ENCODE data around the gene RGS12.

The RGS12 gene

DNA sequence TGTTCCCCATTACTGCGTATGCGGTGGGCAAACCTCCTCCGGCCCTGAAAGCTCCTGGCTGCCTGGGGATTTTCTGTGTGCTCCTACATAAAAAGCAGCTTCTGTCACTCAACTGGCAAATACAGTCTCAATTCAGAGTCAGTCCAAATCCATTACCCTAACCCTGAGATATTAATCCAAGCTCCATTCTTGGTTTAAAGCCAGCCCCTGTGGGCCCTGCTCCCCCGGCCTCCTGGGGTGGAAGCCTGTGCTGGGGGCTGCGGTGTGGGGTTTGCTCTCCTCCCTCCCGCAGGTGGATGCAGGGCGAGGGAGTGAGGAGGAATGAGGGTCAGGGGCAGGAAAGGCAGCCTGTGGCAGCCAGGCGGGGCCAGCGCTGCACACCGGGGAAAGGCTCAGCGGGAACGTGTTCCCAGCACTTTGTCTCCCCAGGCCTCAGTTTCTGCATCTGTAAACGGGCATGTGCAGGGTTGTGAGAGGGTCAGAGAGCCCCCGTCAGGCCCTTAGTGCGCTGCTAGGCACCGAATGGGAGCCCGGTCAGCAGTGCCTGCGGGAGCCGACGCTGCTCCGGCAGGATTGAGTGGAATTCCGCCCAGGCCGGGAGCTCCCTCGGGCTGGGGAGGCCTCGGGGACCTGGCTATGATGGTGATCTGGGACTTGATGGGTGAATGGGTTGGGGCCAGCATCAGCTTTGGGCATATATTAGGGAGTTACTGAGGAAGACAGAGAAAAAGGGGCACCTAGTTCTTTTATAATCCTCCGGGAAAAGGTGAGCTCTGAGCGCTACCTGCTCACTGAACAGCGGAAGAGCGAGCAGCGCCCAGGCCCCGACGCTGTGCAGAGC, 6.3 kb upstream of the RGS12 start:
- DNase-seq (ENCODE audit: low spot score): peak; percentile 90
- TF ChIP-seq CTCF (IDR thresholded peaks at IDR 0.05; ENCODE audit: extremely low read depth, missing control alignments): no peak

DNA sequence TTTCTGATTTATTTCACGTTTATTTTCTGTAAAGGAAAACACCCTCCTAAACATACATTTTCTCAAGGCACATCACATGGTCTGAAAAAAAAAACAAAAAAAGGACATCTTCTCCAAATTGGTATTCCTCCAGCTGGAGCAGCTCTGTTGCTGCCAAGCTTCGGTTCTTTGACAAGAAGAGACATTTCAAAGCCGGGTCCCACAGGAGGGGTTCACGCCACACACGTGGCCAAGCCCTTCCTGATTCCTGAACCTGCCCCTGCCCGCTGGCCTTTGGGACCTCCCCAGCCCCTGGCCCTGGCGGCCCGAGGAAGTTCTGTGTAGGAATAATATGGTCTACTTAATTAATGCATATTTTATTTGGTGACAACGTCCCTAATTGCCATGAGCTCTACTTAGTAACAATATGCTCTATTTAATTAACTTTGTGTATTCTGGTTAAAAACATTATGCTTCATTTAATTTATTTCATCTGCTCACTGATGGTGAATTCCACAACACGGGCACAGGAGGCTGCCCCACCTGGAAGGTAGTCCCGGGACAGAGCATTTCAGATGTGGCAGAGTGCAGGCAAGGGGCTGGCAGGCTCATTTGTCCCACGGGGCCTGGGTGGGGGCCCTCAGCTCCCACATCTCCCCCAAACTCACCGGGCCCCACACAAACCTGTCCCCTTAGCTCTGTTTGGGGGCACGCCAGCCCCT, 5.4 kb upstream of the RGS12 start:
- TF ChIP-seq CTCF (IDR thresholded peaks at IDR 0.05; ENCODE audit: extremely low read depth, missing control alignments): no peak
- no peak for DNase-seq (ENCODE audit: low spot score)

DNA sequence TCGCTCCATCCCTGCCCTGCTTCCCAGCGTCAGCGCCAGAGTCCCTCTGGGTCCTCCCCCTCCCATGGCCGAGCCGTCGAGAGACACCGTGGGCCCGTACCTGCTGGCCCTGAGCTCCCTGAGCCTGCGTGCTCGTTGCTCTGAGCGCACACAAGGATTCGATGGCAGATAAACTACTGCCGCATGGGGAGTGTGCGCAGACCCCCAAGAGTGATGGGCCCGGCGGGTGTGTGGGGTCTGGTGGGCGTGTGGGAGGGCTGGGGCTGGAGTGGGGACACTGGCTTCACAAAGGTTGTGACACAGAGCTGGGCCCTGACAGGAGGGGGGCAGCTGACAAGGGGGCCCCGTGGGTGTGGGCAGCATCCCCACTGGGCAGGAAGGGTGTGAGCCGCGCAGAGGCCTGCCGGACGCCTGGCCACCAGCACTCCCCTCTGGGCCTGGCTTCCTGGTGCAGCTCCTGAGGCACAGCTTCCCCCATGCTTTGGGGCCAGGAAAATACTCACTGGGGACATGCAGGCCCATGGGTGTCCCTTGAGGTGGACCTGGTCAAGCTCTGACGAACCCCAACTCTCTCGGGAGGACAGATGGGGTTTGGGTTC, 4.8 kb upstream of the RGS12 start:
- DNase-seq (ENCODE audit: low spot score): no peak
- TF ChIP-seq CTCF (IDR thresholded peaks at IDR 0.05; ENCODE audit: extremely low read depth, missing control alignments): no peak

DNA sequence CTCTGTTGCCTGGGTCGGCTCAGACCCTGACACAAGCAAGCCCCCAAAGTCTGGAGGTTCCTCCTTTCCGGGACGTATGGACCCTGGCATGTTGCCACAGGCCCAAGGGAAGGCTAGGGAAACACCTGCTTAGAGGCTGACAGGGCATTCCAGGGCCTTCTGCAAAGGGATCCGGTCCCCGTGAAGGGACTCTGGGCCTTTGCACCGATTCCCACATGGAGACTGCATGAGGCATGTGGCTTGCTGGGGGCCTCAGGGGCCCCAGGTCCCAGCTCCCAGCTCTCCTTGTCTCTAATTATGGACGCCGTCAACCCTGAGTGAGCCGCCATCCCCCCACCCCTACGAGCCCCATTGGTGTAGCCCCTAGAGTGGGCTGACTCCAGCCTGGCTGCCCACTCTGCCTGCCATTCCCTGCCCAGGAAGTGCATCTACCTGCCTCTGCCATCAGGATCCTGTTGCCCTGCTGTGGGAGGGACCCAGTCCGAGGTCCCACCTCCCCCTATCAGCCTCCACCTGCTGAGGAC, 4.2 kb upstream of the RGS12 start:
- TF ChIP-seq CTCF (IDR thresholded peaks at IDR 0.05; ENCODE audit: extremely low read depth, missing control alignments): no peak
- DNase-seq (ENCODE audit: low spot score): no peak

- no peak for TF ChIP-seq CTCF (IDR thresholded peaks at IDR 0.05; ENCODE audit: extremely low read depth, missing control alignments)
- no peak for DNase-seq (ENCODE audit: low spot score)
Observed at GRCh38 chr4:3290476-3290875, 2.3 kb upstream of the RGS12 start.

DNA sequence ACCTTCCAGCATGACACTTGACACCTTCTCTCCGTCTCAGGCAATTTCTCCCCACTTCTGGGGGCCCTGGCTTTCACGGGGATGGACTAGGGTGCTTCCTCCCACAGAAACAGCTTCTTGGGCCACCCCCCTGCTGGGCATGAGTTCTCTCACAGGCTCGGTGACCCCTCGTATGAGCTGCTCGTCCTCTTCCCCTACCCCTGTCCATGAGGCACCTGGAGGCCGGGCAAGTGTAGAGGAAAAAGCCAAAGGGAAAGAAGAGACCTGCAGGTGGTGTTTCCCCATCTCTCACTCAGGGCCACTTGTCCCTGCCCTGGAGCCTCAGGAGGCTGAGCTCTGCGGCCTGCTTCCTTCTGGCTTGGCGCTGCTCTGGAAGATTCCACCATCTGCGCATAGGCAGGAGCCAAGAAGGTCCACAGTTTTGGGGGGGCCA, 1.9 kb upstream of the RGS12 start:
- no peak for DNase-seq (ENCODE audit: low spot score)
- no peak for TF ChIP-seq CTCF (IDR thresholded peaks at IDR 0.05; ENCODE audit: extremely low read depth, missing control alignments)
